Panc1 (cell line): ENCODE results near the gene COL27A1. TPM values are rescaled to one million over a fixed set of nuclear protein-coding genes. Genes with fewer than 3 reads are reported as not detected.

Source experiments
- ATAC-seq: fragments of 200-7000 bp; cut with Tn5 transposase; 2 replicates; pipeline ENCODE4 v1.9.1; 2020; ENCODE audit warnings: mild to moderate bottlenecking, moderate library complexity
- BruUV-seq: library from RNA; stranded (reverse); fragments of 400-500 nt; replicated peaks from 2 replicates; lab custom pipeline; 2021; lab: Mats Ljungman, UMichigan
- CTCF ChIA-PET: fragments of 300-600 bp; sonication (Branson Sonifier 250); formaldehyde crosslinking; loops from one replicate; lab custom pipeline; 2022; ENCODE audit warnings: antibody characterized with exemption; lab: Charles Lee
- POLR2A ChIA-PET: fragments of 300-600 bp; sonication (Branson Sonifier 250); formaldehyde crosslinking; loops from one replicate; lab custom pipeline; 2022; ENCODE audit warnings: antibody characterized with exemption; lab: Charles Lee
- DNase-seq: peaks from one replicate; pipeline ENCODE4 v3.0.0-alpha.2; 2010; ENCODE audit warnings: low read depth, low spot score
- H3K27ac ChIP-seq: 2 replicates; pipeline ENCODE4 v1.5.1; 2011; ENCODE audit warnings: mild to moderate bottlenecking, low read length, inconsistent platforms
- H3K27me3 ChIP-seq: fragments of 200-500 bp; sonication (Bioruptor generic); 2 replicates; pipeline ENCODE4 v1.6.0; 2014; ENCODE audit warnings: low read length, inconsistent platforms; ENCODE audit not compliant: control insufficient read depth, insufficient read depth
- H3K36me3 ChIP-seq: fragments of 200-500 bp; sonication (Bioruptor generic); 2 replicates; pipeline ENCODE4 v1.5.1; 2014; ENCODE audit warnings: inconsistent platforms, mild to moderate bottlenecking, low read length, moderate library complexity; ENCODE audit not compliant: control insufficient read depth, insufficient read depth
- H3K4me1 ChIP-seq: 2 replicates; pipeline ENCODE4 v1.5.1; 2011; ENCODE audit warnings: inconsistent platforms, mild to moderate bottlenecking, low read length, moderate library complexity; ENCODE audit not compliant: control insufficient read depth, insufficient read depth
- H3K4me3 ChIP-seq, 2 experiments: 2 replicates each; pipeline ENCODE4 v1.5.1; 2011 to 2012; ENCODE audit warnings: low read depth in 2 of 2, low read length in 2 of 2, mild to moderate bottlenecking in 2 of 2, inconsistent platforms in 1 of 2, moderate library complexity in 1 of 2
- H3K9me3 ChIP-seq: fragments of 200-500 bp; sonication (Bioruptor generic); 2 replicates; pipeline ENCODE4 v1.5.1; 2014; ENCODE audit warnings: low read depth, mild to moderate bottlenecking, inconsistent platforms, low read length, moderate library complexity; ENCODE audit not compliant: control insufficient read depth, insufficient read depth
- POLR2AphosphoS5 ChIP-seq: IDR thresholded peaks from 2 replicates; pipeline ENCODE4 v1.6.1; 2012; ENCODE audit warnings: mild to moderate bottlenecking, low read depth, low read length, moderate library complexity
- REST ChIP-seq, 2 experiments: IDR thresholded peaks; 2 replicates each; pipeline ENCODE4 v1.6.1; 2011 to 2012; ENCODE audit warnings: low read depth in 2 of 2, control low read depth in 1 of 2, low read length in 1 of 2, mild to moderate bottlenecking in 1 of 2, moderate library complexity in 1 of 2; ENCODE audit not compliant: insufficient read depth in 1 of 2
- SIN3A ChIP-seq: IDR thresholded peaks from 2 replicates; pipeline ENCODE4 v1.6.1; 2012; ENCODE audit warnings: low read depth, mild to moderate bottlenecking, low read length, moderate library complexity, borderline replicate concordance; ENCODE audit not compliant: insufficient read depth
- TCF7L2 ChIP-seq: IDR thresholded peaks from 2 replicates; pipeline ENCODE4 v1.6.1; 2011; ENCODE audit warnings: mild to moderate bottlenecking, low read depth, low read length, inconsistent platforms
- in situ Hi-C: cut with HindIII; loops from 2 replicates; pipeline ENCODE4 v1.10.0; 2016; ENCODE audit warnings: low sequenced_read_pairs, low pct_unique_long_range_greater_than_20kb
- intact Hi-C: fragments of 100-400 bp; cut with micrococcal nuclease; formaldehyde crosslinking; loops from one replicate; pipeline ENCODE4 v1.10.0; 2022; ENCODE audit not compliant: unreplicated experiment
- total RNA-seq: library from RNA; stranded (reverse); gene quantifications from one replicate; pipeline ENCODE4 v1.2.1, GENCODE V29; 2021; ENCODE audit not compliant: unreplicated experiment
- TF ChIP-seq, protein P1 (sequence below): fragments of 450-650 bp; IDR thresholded peaks from 2 replicates; pipeline ENCODE4 v1.5.1; 2017; ENCODE audit warnings: mild to moderate bottlenecking

The COL27A1 gene
- total RNA-seq, 1 experiment from 2014 or later: 5.1 TPM

- DNase-seq: no peak
- BruUV-seq: no TSS peak
- Histone ChIP-seq H3K36me3 (no peaks in the 10 kb centered on the region), H3K9me3 (no peaks in the 10 kb centered on the region), H3K4me3 (no peak overlapping the region), H3K27me3 (no peaks in the 10 kb centered on the region; the same call in 1 of the 2 replicates), H3K4me1 (no peaks in the 10 kb centered on the region), H3K27ac (no peak overlapping the region)
- in situ Hi-C loops: no loop called here
- ChIA-PET POLR2A (no interaction called here), CTCF (no interaction called here)
- TF ChIP-seq TCF7L2 (no peak), SIN3A (no peak), POLR2AphosphoS5 (no peak), REST (IDR thresholded peaks at IDR 0.05; ENCODE audit: insufficient read depth in 1 of 2, low read depth in 2 of 2, low read length in 1 of 2) (no peak)
- TF ChIP-seq, protein P1, sequence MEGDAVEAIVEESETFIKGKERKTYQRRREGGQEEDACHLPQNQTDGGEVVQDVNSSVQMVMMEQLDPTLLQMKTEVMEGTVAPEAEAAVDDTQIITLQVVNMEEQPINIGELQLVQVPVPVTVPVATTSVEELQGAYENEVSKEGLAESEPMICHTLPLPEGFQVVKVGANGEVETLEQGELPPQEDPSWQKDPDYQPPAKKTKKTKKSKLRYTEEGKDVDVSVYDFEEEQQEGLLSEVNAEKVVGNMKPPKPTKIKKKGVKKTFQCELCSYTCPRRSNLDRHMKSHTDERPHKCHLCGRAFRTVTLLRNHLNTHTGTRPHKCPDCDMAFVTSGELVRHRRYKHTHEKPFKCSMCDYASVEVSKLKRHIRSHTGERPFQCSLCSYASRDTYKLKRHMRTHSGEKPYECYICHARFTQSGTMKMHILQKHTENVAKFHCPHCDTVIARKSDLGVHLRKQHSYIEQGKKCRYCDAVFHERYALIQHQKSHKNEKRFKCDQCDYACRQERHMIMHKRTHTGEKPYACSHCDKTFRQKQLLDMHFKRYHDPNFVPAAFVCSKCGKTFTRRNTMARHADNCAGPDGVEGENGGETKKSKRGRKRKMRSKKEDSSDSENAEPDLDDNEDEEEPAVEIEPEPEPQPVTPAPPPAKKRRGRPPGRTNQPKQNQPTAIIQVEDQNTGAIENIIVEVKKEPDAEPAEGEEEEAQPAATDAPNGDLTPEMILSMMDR: no peak
- ATAC-seq: no peak
- intact Hi-C loops: no loop called here
These were observed 43.0 kb upstream of the COL27A1 start for GRCh38 chr9:114112325-114112724.

DNA sequence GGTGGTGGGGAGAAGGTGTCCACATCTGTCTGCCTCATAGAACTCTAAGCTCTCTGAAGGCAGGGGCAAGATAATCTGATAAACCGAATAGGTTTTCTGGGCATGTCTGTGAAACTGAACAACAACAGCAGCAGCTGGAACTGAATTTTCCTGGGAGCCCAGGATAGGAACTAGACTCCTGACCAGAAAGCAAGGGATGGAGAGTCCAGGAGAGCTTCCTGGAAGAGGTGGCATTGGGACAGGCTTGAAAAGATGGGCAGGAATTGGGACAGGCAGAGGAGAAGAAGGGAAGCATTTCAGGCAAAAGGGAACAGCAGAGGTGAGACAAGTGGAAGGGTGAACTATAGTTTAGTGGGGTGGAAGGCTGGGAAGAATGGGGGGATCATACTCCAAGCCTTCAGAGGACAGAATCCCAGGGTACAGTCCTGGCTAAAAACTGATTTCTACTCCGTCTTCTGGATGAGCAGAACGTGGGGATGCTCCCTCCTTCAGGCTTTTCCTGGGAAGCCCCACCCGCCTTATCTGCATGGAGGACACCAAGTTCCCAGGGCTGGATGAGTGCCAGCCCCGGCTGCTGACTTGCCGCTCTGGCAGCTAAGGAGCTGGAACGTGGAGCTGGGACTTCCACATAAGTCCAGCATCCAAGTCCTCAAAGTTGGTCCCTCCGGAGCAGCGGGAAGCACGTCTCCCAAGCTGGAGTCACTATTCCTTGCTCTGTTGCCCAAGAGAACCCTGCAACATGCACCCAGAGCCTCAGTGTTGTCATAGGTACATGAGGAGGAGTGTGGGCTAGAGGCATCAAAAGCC, 42.4 kb upstream of the COL27A1 start:
- no peak overlapping the region for H3K27ac ChIP-seq
- no TSS peak for BruUV-seq
- POLR2A ChIA-PET: no interaction called here
- no peaks in the 10 kb centered on the region for H3K4me1 ChIP-seq
- DNase-seq (no peak), ATAC-seq (no peak)
- H3K9me3 ChIP-seq: no peaks in the 10 kb centered on the region
- TF ChIP-seq REST (IDR thresholded peaks at IDR 0.05; ENCODE audit: insufficient read depth in 1 of 2, low read depth in 2 of 2, low read length in 1 of 2): no peak
- no peak for TF ChIP-seq POLR2AphosphoS5
- TF ChIP-seq SIN3A: no peak
- TF ChIP-seq, protein P1: no peak
- no peak for TF ChIP-seq TCF7L2
- CTCF ChIA-PET: interaction anchor here (0.7 kb wide), 1 partner anchor 29 kb away, joined by 3 read pairs; no protein-coding TSS in a partner anchor
- in situ Hi-C loops: no loop called here
- H3K27me3 ChIP-seq: no peaks in the 10 kb centered on the region; the same call in 1 of the 2 replicates
- no peaks in the 10 kb centered on the region for H3K36me3 ChIP-seq
- intact Hi-C loops: no loop called here
- H3K4me3 ChIP-seq: no peak overlapping the region
